Esophagus (tissue), 2 donors: ENCODE measurements around the gene GPR18. TPM values are rescaled to one million over a fixed set of nuclear protein-coding genes. Genes with fewer than 3 reads are reported as not detected.

Experiments
- H3K27ac ChIP-seq, 2 donors: one replicate each; pipeline ENCODE4 v1.5.1; 2013; ENCODE audit warnings: low read depth in 2 of 2, mild to moderate bottlenecking in 2 of 2, inconsistent platforms in 1 of 2, low read length in 1 of 2, moderate library complexity in 1 of 2
- H3K27me3 ChIP-seq, 2 donors: one replicate each; pipeline ENCODE4 v1.6.1; 2013; ENCODE audit warnings: low read length in 2 of 2, control low read depth in 1 of 2, mild to moderate bottlenecking in 1 of 2; ENCODE audit not compliant: insufficient read depth in 2 of 2, control insufficient read depth in 1 of 2
- H3K36me3 ChIP-seq, 2 donors: one replicate each; pipeline ENCODE4 v1.6.1; 2013; ENCODE audit warnings: low read length in 1 of 2; ENCODE audit not compliant: control insufficient read depth in 2 of 2, insufficient read depth in 2 of 2
- H3K4me1 ChIP-seq, 2 donors: one replicate each; pipeline ENCODE4 v1.6.1; 2013; ENCODE audit warnings: low read length in 1 of 2; ENCODE audit not compliant: control insufficient read depth in 2 of 2, insufficient read depth in 2 of 2
- H3K4me3 ChIP-seq, 2 donors: one replicate each; pipeline ENCODE4 v1.5.1; 2013; ENCODE audit warnings: low read length in 2 of 2, mild to moderate bottlenecking in 2 of 2, low read depth in 1 of 2, moderate library complexity in 1 of 2
- H3K9me3 ChIP-seq, 2 donors: one replicate each; pipeline ENCODE4 v1.6.1; 2013; ENCODE audit warnings: mild to moderate bottlenecking in 2 of 2, low read depth in 1 of 2, low read length in 1 of 2, moderate library complexity in 1 of 2; ENCODE audit not compliant: control insufficient read depth in 2 of 2, insufficient read depth in 1 of 2
- WGBS, 2 donors: extraction: QIAGEN DNeasy Blood & Tissue Kit; methylation state at CpG; one replicate each; pipeline ENCODE4 v1.1.7; 2013; 5-methylcytosine and 5-hydroxymethylcytosine counted together
- polyA plus RNA-seq, 2 donors: library from polyadenylated mRNA; stranded (reverse); fragments of 200-250 nt; gene quantifications; one replicate each; pipeline ENCODE4 v1.2.3, GENCODE V29; 2013
- donor health status: healthy with polysubstance abuse.
- donor health status: Bipolar disorder and iron deficiency.

The GPR18 gene
- polyA plus RNA-seq, 2 donors = 0.12 to 0.24 TPM

- H3K27me3 ChIP-seq = no peaks in the 10 kb centered on the region
- peaks cover 0 to 3% of the 10 kb centered on the region in 2 donors for H3K9me3 ChIP-seq
- peaks cover 0 to 5% of the 10 kb centered on the region in 2 donors for H3K36me3 ChIP-seq
- no peaks in the 10 kb centered on the region for H3K4me1 ChIP-seq
- H3K27ac ChIP-seq = no peak overlapping the region
- H3K4me3 ChIP-seq = no peak overlapping the region
- WGBS, 2 donors = 77 to 81% methylated on average over 3 of the region's 3 CpGs
These were observed 13.1 kb upstream of the GPR18 start for GRCh38 chr13:99271249-99271648.

DNA sequence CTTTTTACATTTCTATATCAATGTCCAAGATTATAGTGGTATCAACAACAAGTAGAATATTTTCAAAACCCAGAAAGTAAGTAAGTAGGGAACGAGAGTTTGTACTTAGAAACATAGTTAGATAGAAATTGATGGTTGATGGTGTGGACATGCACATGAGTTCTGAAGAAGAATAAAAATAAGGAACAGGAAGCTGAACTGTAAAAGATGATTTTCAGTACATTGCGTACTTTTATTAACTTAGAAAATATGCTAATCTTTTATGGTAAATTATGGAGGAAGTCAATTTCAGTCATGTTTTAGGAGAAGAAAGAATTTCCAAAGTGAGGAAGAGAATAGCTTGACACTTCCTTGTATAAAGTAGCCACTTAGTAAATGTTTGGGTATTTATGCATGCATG is 12.3 kb upstream of the GPR18 start:
- Histone ChIP-seq H3K4me1 (no peaks in the 10 kb centered on the region), H3K36me3 (peaks cover 0 to 5% of the 10 kb centered on the region in 2 donors), H3K27me3 (no peaks in the 10 kb centered on the region), H3K4me3 (no peak overlapping the region), H3K9me3 (peaks cover 0 to 3% of the 10 kb centered on the region in 2 donors), H3K27ac (no peak overlapping the region)
- 87 to 93% methylated on average over 2 of the region's 2 CpGs for WGBS, 2 donors

DNA sequence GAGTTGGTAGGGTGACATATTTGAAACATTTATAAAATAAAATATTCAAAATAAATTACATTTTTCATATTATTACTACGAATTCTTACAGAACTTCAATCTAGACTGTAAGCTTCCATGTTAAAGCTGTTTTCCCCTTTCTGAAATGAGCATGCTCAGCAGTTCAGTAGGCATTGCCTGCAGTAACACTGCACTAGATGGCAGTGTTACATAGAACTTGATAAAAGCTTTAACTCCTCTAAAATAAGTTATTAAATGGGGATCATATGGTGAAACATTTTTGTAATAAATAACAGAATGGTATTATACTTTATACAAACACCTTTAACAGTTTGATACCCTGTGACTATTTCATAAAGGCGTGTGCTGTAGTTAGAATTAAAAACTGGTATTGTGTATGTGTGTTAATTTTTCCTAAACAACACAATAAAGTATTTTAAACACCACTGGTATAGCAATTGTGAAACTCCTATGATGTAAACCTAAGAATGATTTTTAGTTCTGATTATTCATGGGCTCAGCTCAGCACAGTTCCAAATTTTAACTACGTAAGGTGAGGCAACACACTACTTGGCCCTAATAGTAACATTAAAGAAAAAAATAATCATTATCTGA is 11.6 kb upstream of the GPR18 start:
- Histone ChIP-seq H3K4me3 (no peak overlapping the region), H3K4me1 (no peaks in the 10 kb centered on the region), H3K27ac (no peak overlapping the region), H3K27me3 (no peaks in the 10 kb centered on the region), H3K36me3 (peaks cover 0 to 5% of the 10 kb centered on the region in 2 donors), H3K9me3 (peaks cover 0 to 3% of the 10 kb centered on the region in 2 donors)
- 63 to 71% methylated on average over 3 of the region's 3 CpGs for WGBS, 2 donors

- Histone ChIP-seq H3K9me3 (peaks cover 0 to 3% of the 10 kb centered on the region in 2 donors), H3K27ac (peak overlapping the region in 1 of 2 donors; percentile 1), H3K27me3 (no peaks in the 10 kb centered on the region), H3K4me1 (no peaks in the 10 kb centered on the region), H3K36me3 (peaks cover 0 to 5% of the 10 kb centered on the region in 2 donors), H3K4me3 (no peak overlapping the region)
- 85% methylated on average over 3 of the region's 3 CpGs for WGBS, 2 donors
These were observed 10.6 kb upstream of the GPR18 start for GRCh38 chr13:99268822-99269221.

- Histone ChIP-seq H3K9me3 (peaks cover 0 to 3% of the 10 kb centered on the region in 2 donors), H3K36me3 (peaks cover 0 to 5% of the 10 kb centered on the region in 2 donors), H3K4me3 (no peak overlapping the region), H3K27ac (no peak overlapping the region), H3K27me3 (no peaks in the 10 kb centered on the region), H3K4me1 (no peaks in the 10 kb centered on the region)
- 91 to 93% methylated on average over 4 of the region's 4 CpGs for WGBS, 2 donors
These were observed 9.7 kb upstream of the GPR18 start for GRCh38 chr13:99267927-99268326.

- Histone ChIP-seq H3K36me3 (peaks cover 0 to 5% of the 10 kb centered on the region in 2 donors), H3K27me3 (no peaks in the 10 kb centered on the region), H3K4me1 (no peaks in the 10 kb centered on the region), H3K4me3 (no peak overlapping the region), H3K9me3 (no peaks in the 10 kb centered on the region), H3K27ac (no peak overlapping the region)
- WGBS, 2 donors = 93% methylated on average over 6 of the region's 6 CpGs
These were observed 8.6 kb upstream of the GPR18 start for GRCh38 chr13:99266827-99267226.

DNA sequence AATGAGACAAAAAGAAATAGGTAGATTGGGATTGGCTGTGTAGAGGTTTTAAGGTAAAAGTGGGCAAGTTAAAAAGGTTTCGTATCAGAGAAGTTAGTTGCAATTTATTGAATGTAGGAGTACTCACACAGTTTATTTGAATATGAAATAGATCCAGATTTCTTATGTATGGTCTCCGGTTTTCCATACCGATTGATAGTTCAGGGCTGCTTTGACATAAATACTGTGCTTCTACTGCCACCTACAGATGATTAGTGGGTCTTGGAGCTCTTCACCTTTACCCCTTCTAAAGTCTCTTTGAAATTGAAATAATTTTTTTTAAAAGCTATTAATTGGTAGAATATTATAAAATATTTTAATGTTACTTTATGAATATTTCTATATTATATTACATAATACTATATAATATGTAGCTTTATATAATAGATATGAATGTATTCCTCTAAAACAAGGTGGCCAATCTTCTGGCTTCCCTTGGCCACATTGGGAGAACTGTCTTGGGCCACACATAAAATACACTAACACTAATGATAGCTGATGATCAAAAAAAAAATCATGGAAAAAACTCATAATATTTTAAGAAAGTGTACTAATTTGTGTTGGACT is 7.7 kb upstream of the GPR18 start:
- Histone ChIP-seq H3K4me1 (no peaks in the 10 kb centered on the region), H3K36me3 (peaks cover 0 to 5% of the 10 kb centered on the region in 2 donors), H3K27ac (no peak overlapping the region), H3K27me3 (no peaks in the 10 kb centered on the region), H3K9me3 (no peaks in the 10 kb centered on the region), H3K4me3 (no peak overlapping the region)
- 26% methylated on average over 3 of the region's 3 CpGs for WGBS, 2 donors

- Histone ChIP-seq H3K27ac (no peak overlapping the region), H3K9me3 (no peaks in the 10 kb centered on the region), H3K4me3 (no peak overlapping the region), H3K4me1 (no peaks in the 10 kb centered on the region), H3K36me3 (peaks cover 0 to 5% of the 10 kb centered on the region in 2 donors), H3K27me3 (no peaks in the 10 kb centered on the region)
- 71 to 75% methylated on average over 8 of the region's 8 CpGs for WGBS, 2 donors
These were observed 7.1 kb upstream of the GPR18 start for GRCh38 chr13:99265162-99265800.

GRCh38 chr13:99264051-99264450 is 5.9 kb upstream of the GPR18 start:
- no peak overlapping the region for H3K27ac ChIP-seq
- peaks cover 0 to 2% of the 10 kb centered on the region in 2 donors for H3K4me1 ChIP-seq
- no peak overlapping the region for H3K4me3 ChIP-seq
- no peaks in the 10 kb centered on the region for H3K27me3 ChIP-seq
- H3K36me3 ChIP-seq = peaks cover 0 to 5% of the 10 kb centered on the region in 2 donors
- 40 to 58% methylated on average over 1 of the region's 1 CpG for WGBS, 2 donors
- no peaks in the 10 kb centered on the region for H3K9me3 ChIP-seq
